ENCODE results near the gene PPIG. TPM values are rescaled to one million over a fixed set of nuclear protein-coding genes. Genes with fewer than 3 reads are reported as not detected.

The PPIG gene
- total RNA-seq, 1 donor from 2014 or later: 48.1 TPM

GRCh38 chr2:169653636-169654035, 69.5 kb downstream of the PPIG start:
- intact Hi-C loops (cut with DNase I): no loop called here

GRCh38 chr2:169656164-169656563, 72.0 kb downstream of the PPIG start:
- no peaks in the 10 kb centered on the region for H3K36me3 ChIP-seq
- no peak overlapping the region for H3K4me3 ChIP-seq
- no peaks in the 10 kb centered on the region for H3K9me3 ChIP-seq
- no peaks in the 10 kb centered on the region for H3K4me1 ChIP-seq
- H3K27me3 ChIP-seq: no peaks in the 10 kb centered on the region
- TF ChIP-seq POLR2AphosphoS5 (IDR thresholded peaks at IDR 0.05; ENCODE audit: insufficient read depth in 1 of 2, low read depth in 1 of 2): no peak
- TF ChIP-seq CTCF (IDR thresholded peaks at IDR 0.05): no peak
- TF ChIP-seq POLR2A (IDR thresholded peaks at IDR 0.05): no peak
- no peak for DNase-seq (ENCODE audit: extremely low spot score in 2 of 2)
- H3K27ac ChIP-seq: no peak overlapping the region
- intact Hi-C loops (cut with DNase I): no loop called here

More at GRCh38 chr2:169653636-169654035, 69.5 kb downstream of the PPIG start:
- no peaks in the 10 kb centered on the region for H3K27me3 ChIP-seq
- no peaks in the 10 kb centered on the region for H3K4me1 ChIP-seq
- TF ChIP-seq POLR2AphosphoS5 (IDR thresholded peaks at IDR 0.05; ENCODE audit: insufficient read depth in 1 of 2, low read depth in 1 of 2) (no peak), POLR2A (IDR thresholded peaks at IDR 0.05) (no peak), CTCF (IDR thresholded peaks at IDR 0.05) (no peak)
- DNase-seq (ENCODE audit: extremely low spot score in 2 of 2): no peak
- H3K4me3 ChIP-seq: no peak overlapping the region
- H3K9me3 ChIP-seq: no peaks in the 10 kb centered on the region
- H3K27ac ChIP-seq: no peak overlapping the region
- no peaks in the 10 kb centered on the region for H3K36me3 ChIP-seq

GRCh38 chr2:169658877-169659276, 74.7 kb downstream of the PPIG start:
- H3K9me3 ChIP-seq: no peaks in the 10 kb centered on the region
- TF ChIP-seq CTCF (IDR thresholded peaks at IDR 0.05) (no peak), POLR2A (IDR thresholded peaks at IDR 0.05) (no peak), POLR2AphosphoS5 (IDR thresholded peaks at IDR 0.05; ENCODE audit: insufficient read depth in 1 of 2, low read depth in 1 of 2) (no peak)
- no peaks in the 10 kb centered on the region for H3K27me3 ChIP-seq
- H3K36me3 ChIP-seq: no peaks in the 10 kb centered on the region
- H3K4me1 ChIP-seq: no peaks in the 10 kb centered on the region
- H3K4me3 ChIP-seq: no peak overlapping the region
- intact Hi-C loops (cut with DNase I): no loop called here
- H3K27ac ChIP-seq: no peak overlapping the region
- no peak for DNase-seq (ENCODE audit: extremely low spot score in 2 of 2)

- intact Hi-C loops (cut with DNase I): no loop called here
- H3K4me3 ChIP-seq: no peak overlapping the region
- no peaks in the 10 kb centered on the region for H3K36me3 ChIP-seq
- TF ChIP-seq CTCF (IDR thresholded peaks at IDR 0.05) (no peak), POLR2AphosphoS5 (IDR thresholded peaks at IDR 0.05; ENCODE audit: insufficient read depth in 1 of 2, low read depth in 1 of 2) (no peak), POLR2A (IDR thresholded peaks at IDR 0.05) (no peak)
- no peaks in the 10 kb centered on the region for H3K4me1 ChIP-seq
- H3K27me3 ChIP-seq: no peaks in the 10 kb centered on the region
- no peaks in the 10 kb centered on the region for H3K9me3 ChIP-seq
- no peak overlapping the region for H3K27ac ChIP-seq
- DNase-seq (ENCODE audit: extremely low spot score in 2 of 2): no peak
Measured at GRCh38 chr2:169659320-169659719, 75.2 kb downstream of the PPIG start.

GRCh38 chr2:169661265-169661664, 77.1 kb downstream of the PPIG start:
- Histone ChIP-seq H3K36me3 (no peaks in the 10 kb centered on the region), H3K4me1 (no peaks in the 10 kb centered on the region), H3K27me3 (no peaks in the 10 kb centered on the region), H3K27ac (no peak overlapping the region), H3K9me3 (no peaks in the 10 kb centered on the region), H3K4me3 (no peak overlapping the region)
- intact Hi-C loops (cut with DNase I): no loop called here
- TF ChIP-seq CTCF (IDR thresholded peaks at IDR 0.05): no peak
- no peak for TF ChIP-seq POLR2AphosphoS5 (IDR thresholded peaks at IDR 0.05; ENCODE audit: insufficient read depth in 1 of 2, low read depth in 1 of 2)
- no peak for TF ChIP-seq POLR2A (IDR thresholded peaks at IDR 0.05)
- DNase-seq (ENCODE audit: extremely low spot score in 2 of 2): no peak
